MG63 (cell line): ENCODE measurements around the gene FAM236D. TPM values are rescaled to one million over a fixed set of nuclear protein-coding genes. Genes with fewer than 3 reads are reported as not detected.
"Not testable (repeated sequence)": the region's sequence is repeated elsewhere in the genome, so short reads cannot be mapped to it uniquely, and the experiment has no call there.

ENCODE experiments used
- DNase-seq: peaks from one replicate; pipeline ENCODE4 v3.0.0-alpha.2; 2020
- H3K27me3 ChIP-seq: fragments of 250-450 bp; sonication (Bioruptor Pico); 2 replicates; pipeline ENCODE4 v1.5.1; 2020; ENCODE audit warnings: mild to moderate bottlenecking, moderate library complexity
- H3K36me3 ChIP-seq: fragments of 250-450 bp; sonication (Bioruptor Pico); 2 replicates; pipeline ENCODE4 v1.5.1; 2020; ENCODE audit warnings: mild to moderate bottlenecking, moderate library complexity
- H3K4me3 ChIP-seq: fragments of 250-450 bp; sonication (Bioruptor Pico); 2 replicates; pipeline ENCODE4 v1.5.1; 2020; ENCODE audit warnings: mild to moderate bottlenecking, moderate library complexity
- H3K9me3 ChIP-seq: fragments of 250-450 bp; sonication (Bioruptor Pico); 2 replicates; pipeline ENCODE4 v1.5.1; 2020; ENCODE audit warnings: mild to moderate bottlenecking, moderate library complexity
- total RNA-seq: library from RNA; depleted of rRNA; stranded (reverse); fragments of >200 nt; shearing (Covaris generic); gene quantifications from 2 replicates; pipeline ENCODE4 v1.2.3, GENCODE V29; 2014; ENCODE audit warnings: low replicate concordance; rRNA removed

FAM236D gene
- not detected in 2 replicates for total RNA-seq

DNA sequence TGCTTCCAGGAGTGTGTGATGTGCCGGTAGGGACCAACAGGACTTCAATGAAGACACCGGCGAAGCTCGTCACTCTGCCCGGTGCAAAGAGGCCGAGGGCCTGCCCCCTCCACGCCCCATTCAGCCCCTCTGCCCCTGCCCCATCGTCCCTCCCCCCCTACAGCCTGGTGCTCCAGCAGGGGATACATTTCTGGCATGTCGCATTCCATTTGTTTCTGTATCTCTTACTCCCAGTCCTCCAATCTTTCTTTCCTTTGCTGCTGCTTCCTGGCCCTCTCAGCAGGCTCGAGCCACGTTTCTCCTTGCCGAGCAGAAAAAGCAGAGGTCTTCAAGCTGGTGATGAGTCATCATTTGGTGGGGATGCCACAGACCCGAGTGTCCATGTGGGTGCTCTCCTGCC, at the start of gene FAM236D:
Gene FAM236D, minus strand, starts transcription at position 101 of the 400 bp plus-strand sequence. Its CDS starts 100 bp downstream, at position 1.
- not testable (repeated sequence) for DNase-seq, H3K4me3 ChIP-seq, H3K27me3 ChIP-seq, H3K36me3 ChIP-seq, H3K9me3 ChIP-seq

DNA sequence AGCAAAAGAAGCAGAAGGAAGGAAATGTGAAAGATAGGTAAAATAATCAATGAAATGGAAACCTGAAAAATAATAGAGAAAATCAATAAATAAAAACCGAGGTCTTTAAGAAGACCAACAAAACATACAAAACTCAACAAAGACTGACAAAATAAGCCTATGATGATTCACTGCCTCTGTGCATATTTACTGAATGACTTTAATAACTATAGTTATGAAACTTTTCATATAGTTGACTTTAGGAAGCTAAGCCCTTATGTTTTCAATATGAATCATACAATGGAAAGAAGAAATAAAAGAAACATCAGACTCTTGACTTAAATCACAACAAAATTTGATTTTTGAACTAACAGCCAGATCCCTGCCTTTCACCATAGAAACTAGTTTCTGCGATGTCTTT, 29.5 kb upstream of the FAM236D start:
- H3K4me3 ChIP-seq, H3K9me3 ChIP-seq, H3K27me3 ChIP-seq, DNase-seq, H3K36me3 ChIP-seq: not testable (repeated sequence)

DNA sequence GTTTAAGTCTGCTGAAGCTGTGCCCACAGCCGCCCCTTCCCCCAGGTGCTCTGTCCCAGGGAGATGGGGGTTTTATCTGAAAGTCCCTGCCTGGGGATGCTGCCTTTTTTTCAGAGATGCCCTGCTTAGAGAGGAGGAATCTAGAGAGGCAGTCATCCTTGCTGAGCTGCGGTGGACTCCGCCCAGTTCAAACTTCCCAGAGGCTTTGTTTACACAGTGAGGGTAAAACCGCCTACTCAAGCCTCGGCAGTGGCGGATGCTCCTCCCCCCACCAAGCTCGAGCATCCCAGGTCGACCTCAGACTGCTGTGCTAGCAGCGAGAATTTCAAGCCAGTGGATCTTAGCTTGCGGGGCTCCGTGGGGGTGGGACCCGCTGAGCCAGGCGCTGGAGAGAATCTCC, 22.7 kb upstream of the FAM236D start:
- not testable (repeated sequence) for H3K4me3 ChIP-seq, H3K36me3 ChIP-seq, DNase-seq, H3K9me3 ChIP-seq, H3K27me3 ChIP-seq

DNA sequence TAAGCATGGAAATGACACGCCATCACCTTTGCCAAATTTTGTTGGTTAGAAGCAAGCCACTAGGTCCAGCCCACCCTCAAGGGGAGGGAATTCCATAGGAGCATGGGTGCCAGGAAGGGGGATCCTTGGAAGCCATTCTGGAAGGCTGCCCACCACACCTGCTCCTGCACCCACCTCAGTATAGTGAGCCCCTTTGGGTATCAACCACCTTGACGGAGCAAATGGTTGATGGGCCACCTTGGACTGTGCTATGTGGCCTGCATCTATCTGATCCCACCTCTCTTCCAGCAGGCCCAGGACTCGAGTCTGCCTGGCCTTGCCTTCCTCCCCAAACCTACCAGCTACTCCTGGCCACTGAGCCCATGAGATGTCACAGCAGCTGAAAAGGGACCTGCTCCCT, 17.6 kb downstream of the FAM236D start:
- H3K27me3 ChIP-seq, H3K9me3 ChIP-seq, H3K4me3 ChIP-seq, H3K36me3 ChIP-seq, DNase-seq: not testable (repeated sequence)

DNA sequence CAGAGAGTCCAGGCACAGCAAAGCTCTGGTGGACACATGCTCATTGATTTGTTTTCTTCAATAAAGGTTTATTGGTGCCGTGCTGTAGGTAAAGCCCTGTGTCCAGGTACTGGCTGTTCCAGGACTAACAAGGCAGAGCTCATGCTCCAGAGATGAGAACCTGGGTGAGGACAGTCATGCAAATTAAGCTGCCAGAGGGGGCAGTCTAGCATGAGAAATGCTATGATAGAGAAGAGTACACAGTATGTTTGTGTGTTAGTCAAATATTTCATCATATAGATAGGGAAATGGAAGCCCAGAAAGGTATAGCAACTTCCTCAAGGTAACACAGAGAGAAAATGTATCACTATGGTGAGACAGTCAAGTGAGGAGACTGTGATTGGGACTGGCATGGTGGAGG, 19.9 kb downstream of the FAM236D start:
- not testable (repeated sequence) for DNase-seq, H3K4me3 ChIP-seq, H3K36me3 ChIP-seq, H3K27me3 ChIP-seq, H3K9me3 ChIP-seq

DNA sequence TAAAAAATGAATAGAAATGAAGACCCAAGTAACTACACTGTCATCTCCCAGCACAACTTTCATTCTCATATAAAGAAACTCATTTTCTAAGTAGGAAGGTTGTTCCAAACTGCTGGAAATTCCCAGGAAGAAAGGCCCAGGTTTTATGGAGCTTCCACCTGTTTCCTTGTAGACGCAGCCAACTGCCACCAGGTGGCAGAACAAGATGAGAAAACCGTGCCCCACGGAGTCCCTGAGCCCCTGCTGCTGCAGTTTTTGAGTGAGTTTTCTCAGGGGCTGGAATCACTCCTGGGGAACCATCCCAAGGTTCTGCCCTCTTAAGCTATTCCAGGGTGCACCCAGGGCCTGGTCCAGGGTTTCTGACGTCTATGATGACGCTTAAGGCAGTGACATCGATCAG, 24.0 kb downstream of the FAM236D start:
- not testable (repeated sequence) for H3K27me3 ChIP-seq, H3K9me3 ChIP-seq, DNase-seq, H3K36me3 ChIP-seq, H3K4me3 ChIP-seq

DNA sequence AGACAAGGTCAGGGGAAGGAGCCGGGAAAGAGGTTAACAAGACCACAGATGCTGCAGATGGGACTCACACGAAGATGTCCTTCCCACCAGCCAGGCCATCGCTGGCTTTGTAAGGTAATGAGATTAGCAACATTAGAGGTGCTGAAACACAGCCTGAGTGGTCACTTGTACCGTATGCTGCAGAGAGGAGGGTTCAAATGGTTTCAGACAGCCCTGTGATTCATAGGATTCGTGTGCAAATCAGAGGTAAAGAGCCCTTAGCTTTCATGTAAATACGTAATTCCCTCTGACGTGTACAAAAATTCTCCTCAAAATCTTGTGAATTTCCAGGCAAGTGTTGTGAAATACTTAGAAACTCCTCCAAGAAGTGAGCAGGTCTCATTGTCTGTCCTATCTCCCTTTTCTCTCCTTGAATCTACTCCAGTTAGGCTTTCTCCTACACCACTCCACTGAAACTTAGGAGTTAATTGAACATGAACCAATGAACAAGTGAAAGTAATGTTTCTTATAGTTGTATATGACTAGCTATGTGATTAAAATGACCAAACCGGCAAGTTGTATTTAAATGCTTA, 24.6 kb downstream of the FAM236D start:
- H3K4me3 ChIP-seq, DNase-seq: not testable (repeated sequence)

DNA sequence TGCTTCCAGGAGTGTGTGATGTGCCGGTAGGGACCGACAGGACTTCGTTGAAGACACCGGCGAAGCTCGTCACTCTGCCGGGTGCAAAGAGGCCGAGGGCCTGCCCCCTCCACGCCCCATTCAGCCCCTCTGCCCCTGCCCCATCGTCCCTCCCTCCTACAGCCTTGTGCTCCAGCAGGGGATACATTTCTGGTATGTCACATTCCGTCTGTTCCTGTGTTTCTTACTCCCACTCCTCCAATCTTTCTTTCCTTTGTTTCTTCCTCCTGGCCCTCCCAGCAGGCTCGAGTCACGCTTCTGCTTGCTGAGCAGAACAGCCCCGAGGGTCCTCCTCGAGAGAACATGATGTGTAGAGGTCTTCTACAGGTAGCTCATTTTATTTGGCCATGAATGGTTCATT, 25.4 kb downstream of the FAM236D start, which contains the start of gene FAM236B:
Gene FAM236B, minus strand, starts transcription at position 101 of the 400 bp plus-strand sequence. Its CDS starts 100 bp downstream, at position 1.
- not testable (repeated sequence) for H3K36me3 ChIP-seq, DNase-seq, H3K4me3 ChIP-seq, H3K9me3 ChIP-seq, H3K27me3 ChIP-seq

More for the DNA sequence above, 24.6 kb downstream of the FAM236D start:
- H3K27me3 ChIP-seq, H3K36me3 ChIP-seq, H3K9me3 ChIP-seq: not testable (repeated sequence)

DNA sequence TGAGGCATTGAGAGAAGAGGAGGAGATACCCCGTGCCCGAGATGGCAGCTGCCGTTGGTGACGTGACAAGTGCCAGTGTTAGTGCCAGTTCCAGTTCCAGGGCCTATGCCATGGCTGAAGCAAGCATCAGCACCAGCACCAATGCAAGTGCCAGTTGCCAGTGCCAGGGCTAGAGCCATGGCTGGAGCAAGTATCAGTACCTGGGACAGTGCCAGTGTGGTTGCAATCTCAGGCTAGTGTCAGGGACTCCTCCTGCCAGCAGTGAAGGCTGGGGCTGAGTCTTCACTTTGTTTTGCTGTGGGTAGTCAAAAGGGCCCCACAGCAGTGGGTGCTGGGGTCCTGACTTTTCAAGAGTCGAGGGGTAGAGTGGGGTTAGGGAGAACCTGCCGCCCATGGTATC, 29.9 kb downstream of the FAM236D start:
- not testable (repeated sequence) for H3K4me3 ChIP-seq, DNase-seq, H3K36me3 ChIP-seq

DNA sequence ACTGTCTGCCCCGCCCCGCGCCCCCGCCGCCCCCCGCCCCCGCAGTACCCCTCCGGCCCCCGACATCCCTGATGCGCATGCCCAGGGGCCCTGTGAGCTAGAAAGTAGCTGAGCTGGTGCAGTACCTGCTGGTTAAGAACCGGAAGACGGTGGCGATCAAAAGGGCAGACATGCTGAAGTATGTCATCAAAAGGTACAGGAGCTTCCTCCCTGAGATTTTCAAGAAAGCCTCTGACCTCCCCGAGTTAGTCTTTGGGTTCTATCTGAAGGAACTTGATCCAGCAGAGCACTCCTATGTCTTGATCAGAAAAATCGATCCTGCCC, 30.6 kb downstream of the FAM236D start:
- H3K36me3 ChIP-seq, H3K4me3 ChIP-seq, H3K9me3 ChIP-seq, DNase-seq, H3K27me3 ChIP-seq: not testable (repeated sequence)

More for the DNA sequence above, 29.9 kb downstream of the FAM236D start:
- not testable (repeated sequence) for H3K27me3 ChIP-seq, H3K9me3 ChIP-seq

DNA sequence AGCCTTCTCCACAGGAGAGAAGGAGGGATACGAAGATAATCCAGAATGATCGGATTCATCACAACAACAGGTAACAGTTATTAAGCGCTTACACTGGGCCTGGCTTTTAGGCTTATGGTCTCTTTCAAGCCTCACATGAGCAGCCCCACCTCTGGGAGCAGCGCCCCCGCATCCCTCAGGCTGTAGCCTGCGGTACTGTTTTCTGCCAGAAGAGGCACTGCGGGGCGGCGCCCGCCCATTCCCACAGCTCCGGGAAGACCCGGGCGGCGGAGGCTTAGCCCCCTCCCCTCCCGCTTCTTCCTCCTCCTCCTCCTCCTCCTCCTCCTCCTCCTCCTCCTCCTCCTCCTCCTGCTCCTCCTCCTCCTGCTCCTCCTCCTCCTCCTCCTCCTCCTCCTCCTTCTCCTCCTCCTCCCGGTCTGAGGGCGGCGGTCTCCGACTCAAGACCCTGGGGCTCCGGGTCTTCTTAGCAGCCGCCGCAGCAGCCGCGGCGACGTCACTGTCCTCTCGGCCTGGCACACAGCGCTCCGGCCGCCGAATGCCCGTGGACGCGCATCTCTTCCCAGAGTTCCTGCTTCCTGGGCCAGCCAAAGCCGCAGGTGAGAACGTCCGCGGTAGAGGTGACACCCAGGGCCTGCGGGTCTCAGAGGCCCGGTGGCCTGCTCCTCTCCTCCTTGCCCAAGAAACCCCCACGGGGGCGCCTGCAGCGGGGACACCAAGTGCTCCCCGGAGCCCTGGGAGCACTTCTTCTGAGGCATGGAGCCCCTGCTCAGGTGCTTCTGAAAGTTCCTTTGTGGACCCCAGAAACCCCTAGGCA, 31.1 kb downstream of the FAM236D start, which contains the start of gene DMRTC1B:
Gene DMRTC1B, plus strand, starts transcription at position 238 of the 814 bp plus-strand sequence. CDS start 68,246 bp downstream, outside the sequence.
- H3K27me3 ChIP-seq, H3K9me3 ChIP-seq, H3K36me3 ChIP-seq, H3K4me3 ChIP-seq, DNase-seq: not testable (repeated sequence)

DNA sequence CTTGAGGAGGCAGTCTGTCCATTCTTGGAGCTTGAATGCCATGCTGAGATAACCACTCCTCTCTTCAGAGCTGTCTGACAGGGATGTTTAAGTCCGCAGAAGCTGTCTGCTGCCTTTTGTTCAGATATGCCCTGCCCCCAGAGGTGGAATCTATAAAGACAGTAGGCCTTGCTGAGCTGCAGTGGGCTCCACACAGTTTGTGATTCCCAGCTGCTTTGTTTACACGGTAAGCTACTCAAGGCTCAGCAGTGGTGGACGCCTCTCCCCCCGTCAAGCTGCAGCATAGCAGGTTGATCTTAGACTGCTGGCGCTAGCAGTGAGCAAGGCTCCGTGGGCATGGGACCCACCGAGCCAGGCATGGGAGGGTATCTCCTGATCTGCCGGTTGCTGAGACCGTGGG, 47.6 kb downstream of the FAM236D start:
- DNase-seq, H3K27me3 ChIP-seq, H3K4me3 ChIP-seq: not testable (repeated sequence)

More for the DNA sequence above, 47.6 kb downstream of the FAM236D start:
- H3K36me3 ChIP-seq, H3K9me3 ChIP-seq: not testable (repeated sequence)

Other genes with a start within 250 kb of the FAM236D start
- gene HDAC8, start 235.4 kb downstream of the FAM236D start, total RNA-seq, result 14.7 and 24.6 TPM in 2 replicates
- 1.6 and 2.1 TPM in 2 replicates for gene PHKA1, start 93.9 kb downstream of the FAM236D start, total RNA-seq
- gene DMRTC1B, start 31.3 kb downstream of the FAM236D start, total RNA-seq, result not detected in 2 replicates
- not detected in 2 replicates for gene FAM236B, start 25.6 kb downstream of the FAM236D start, total RNA-seq
- not detected in 2 replicates for gene FAM236C, start 104.4 kb upstream of the FAM236D start, total RNA-seq
- gene FAM236A, start 130.0 kb upstream of the FAM236D start, total RNA-seq, result not detected in 2 replicates
- gene DMRTC1, start 135.6 kb upstream of the FAM236D start, total RNA-seq, result not detected in 2 replicates
- not detected in 2 replicates for gene PABPC1L2B, start 194.7 kb upstream of the FAM236D start, total RNA-seq